ENCODE data around the gene RAB6C. TPM values are rescaled to one million over a fixed set of nuclear protein-coding genes. Genes with fewer than 3 reads are reported as not detected.
A peak's percentile ranks its signal among the peaks of the same experiment; 100 is the strongest.
"Not testable (repeated sequence)": the region's sequence is repeated elsewhere in the genome, so short reads cannot be mapped to it uniquely, and the experiment has no call there.

RAB6C gene
- polyA plus RNA-seq, 10 donors: 0.20 to 1.0 (median 0.33) TPM; not detected in 3

GRCh38 chr2:129993151-129993550, 13.7 kb downstream of the RAB6C start:
- not testable (repeated sequence) for DNase-seq

GRCh38 chr2:129996657-129997237, 17.3 kb downstream of the RAB6C start:
- DNase-seq: not testable (repeated sequence)

GRCh38 chr2:129998771-129999170, 19.3 kb downstream of the RAB6C start:
- not testable (repeated sequence) for DNase-seq

GRCh38 chr2:130005862-130006261, 26.4 kb downstream of the RAB6C start:
- peak in 1 of 3 donors; percentile 24 for DNase-seq

- DNase-seq: not testable (repeated sequence)
These were observed 37.2 kb downstream of the RAB6C start for GRCh38 chr2:130016701-130017100.

GRCh38 chr2:130019402-130019801, 39.9 kb downstream of the RAB6C start:
- DNase-seq: no peak

- DNase-seq: not testable (repeated sequence)
These were observed 40.6 kb downstream of the RAB6C start for GRCh38 chr2:130020069-130020468.

- DNase-seq: not testable (repeated sequence)
These were observed 46.5 kb downstream of the RAB6C start for GRCh38 chr2:130025931-130026330.

Other genes starting within 250 kb of the RAB6C start
- under 1 TPM in 5 of 10 donors, not detected in 5; 0.08 to 0.20 (median 0.12) TPM for gene POTEF, start 149.6 kb downstream of the RAB6C start, polyA plus RNA-seq (ENCODE audit: insufficient read length in 10 of 10)
- gene CCDC74B, start 165.4 kb downstream of the RAB6C start, polyA plus RNA-seq (ENCODE audit: insufficient read length in 10 of 10): 1 to 10 TPM in 7 of 10 donors, under 1 TPM in 3; 0.59 to 3.0 (median 1.7) TPM
- gene SMPD4, start 201.9 kb downstream of the RAB6C start, polyA plus RNA-seq (ENCODE audit: insufficient read length in 10 of 10): 10 to 100 TPM; 30.2 to 47.5 (median 36.6) TPM
- 100 to 1,000 TPM in 6 of 10 donors, 10 to 100 TPM in 4; 67.7 to 194 (median 110) TPM for gene MZT2B, start 202.6 kb downstream of the RAB6C start, polyA plus RNA-seq (ENCODE audit: insufficient read length in 10 of 10)
- gene TUBA3E, start 218.8 kb downstream of the RAB6C start, polyA plus RNA-seq (ENCODE audit: insufficient read length in 10 of 10): under 1 TPM in 3 of 10 donors, not detected in 7; 0.15 to 0.27 (median 0.24) TPM

Data from muscle of back (tissue), 11 donors.